Fibroblast of pulmonary artery (primary cell): ENCODE data around the gene INMT.
A peak's percentile ranks its signal among the peaks of the same experiment; 100 is the strongest.

ENCODE experiments used
- DNase-seq: peaks from one replicate; pipeline ENCODE4 v3.0.0-alpha.2; 2010; ENCODE audit warnings: low read depth
- H3K4me3 ChIP-seq: replicated peaks from 2 replicates; pipeline ENCODE4 v1.5.1; 2011; ENCODE audit warnings: low read depth, mild to moderate bottlenecking, control low read depth, low read length, moderate library complexity
- CTCF ChIP-seq: IDR thresholded peaks from 2 replicates; pipeline ENCODE4 v1.5.1; 2011; ENCODE audit warnings: mild to moderate bottlenecking, control low read depth, low read length, inconsistent platforms; ENCODE audit errors: missing control alignments

INMT gene

GRCh38 chr7:30751696-30752273 is at the start of gene INMT:
Gene INMT, plus strand, starts transcription at chr7:30752135. Its CDS starts 16 bp downstream, at chr7:30752151.
- peak; percentile 49 for DNase-seq
- peak within 1 kb of the TSS; percentile 54 for H3K4me3 ChIP-seq
- TF ChIP-seq CTCF: no peak

GRCh38 chr7:30702200-30702599 is 49.7 kb upstream of the INMT start:
- peak; percentile 13 for TF ChIP-seq CTCF
- no peak for DNase-seq
- H3K4me3 ChIP-seq: no peak overlapping the region

DNA sequence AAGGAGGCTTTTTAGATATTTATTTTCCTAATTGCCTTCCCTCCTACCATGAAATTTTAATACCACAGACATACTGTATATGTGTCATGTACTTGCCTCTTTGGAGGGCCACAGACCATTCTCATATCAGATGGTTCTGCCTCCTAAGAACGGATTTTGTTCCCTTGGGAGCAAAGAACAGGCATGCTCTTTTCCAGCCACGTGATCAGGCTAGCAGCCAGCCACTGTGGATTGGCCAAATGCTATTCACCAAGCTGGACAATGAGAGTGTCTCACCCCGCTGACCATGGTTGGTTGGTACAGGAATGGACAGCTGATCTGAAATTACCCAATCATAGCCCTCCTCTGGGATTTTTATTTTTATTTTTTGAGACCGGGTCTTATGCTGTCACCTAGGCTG is 48.2 kb upstream of the INMT start:
- no peak overlapping the region for H3K4me3 ChIP-seq
- TF ChIP-seq CTCF: no peak
- no peak for DNase-seq

- no peak for DNase-seq
- H3K4me3 ChIP-seq: no peak overlapping the region
- no peak for TF ChIP-seq CTCF
These were observed 46.9 kb upstream of the INMT start for GRCh38 chr7:30705008-30705407.

DNA sequence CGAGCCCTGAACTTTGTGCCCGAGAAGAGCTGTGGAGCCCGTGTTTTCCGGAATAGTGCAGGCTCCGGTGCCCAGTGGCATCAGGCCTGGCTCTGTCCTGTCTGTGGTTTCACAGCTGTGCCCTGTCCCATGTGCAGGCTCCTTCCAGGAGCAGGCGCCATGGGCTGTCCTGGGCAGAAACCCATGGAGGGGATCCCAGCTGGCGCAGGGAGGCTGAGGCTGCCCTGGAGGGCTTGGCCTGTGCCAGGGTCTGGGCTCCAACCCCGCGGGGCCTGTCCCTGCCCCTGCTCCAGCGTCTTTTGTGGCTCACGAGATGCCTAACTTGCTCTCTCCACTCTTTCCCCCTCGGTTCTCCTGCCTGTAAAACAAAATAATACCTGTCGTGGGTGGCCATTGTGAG is 46.3 kb upstream of the INMT start:
- no peak for DNase-seq
- no peak for TF ChIP-seq CTCF
- no peak overlapping the region for H3K4me3 ChIP-seq

GRCh38 chr7:30706316-30706715 is 45.6 kb upstream of the INMT start:
- DNase-seq: no peak
- no peak overlapping the region for H3K4me3 ChIP-seq
- TF ChIP-seq CTCF: no peak

DNA sequence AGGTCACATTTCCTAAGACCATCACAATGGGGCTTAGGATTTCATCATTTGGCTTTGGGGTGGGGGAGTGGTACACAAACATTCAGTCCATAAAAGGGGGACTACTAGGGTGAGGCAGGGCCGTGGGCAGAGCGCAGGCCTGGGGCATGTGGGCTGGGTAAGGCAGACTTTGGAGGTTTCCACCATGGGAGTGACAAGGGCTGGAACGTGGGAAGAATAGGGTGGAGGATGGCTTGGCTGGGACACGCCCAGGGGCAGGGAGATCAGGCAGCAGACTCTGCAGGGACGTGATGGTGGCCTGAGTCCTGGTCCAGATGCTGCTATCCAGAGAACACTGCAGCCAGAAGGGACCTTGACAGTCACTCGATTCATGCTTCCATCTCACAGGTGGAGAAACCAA is 45.0 kb upstream of the INMT start:
- no peak for DNase-seq
- no peak for TF ChIP-seq CTCF
- H3K4me3 ChIP-seq: no peak overlapping the region
